Measurements from ENCODE around the gene DTD1.

The DTD1 gene

DNA sequence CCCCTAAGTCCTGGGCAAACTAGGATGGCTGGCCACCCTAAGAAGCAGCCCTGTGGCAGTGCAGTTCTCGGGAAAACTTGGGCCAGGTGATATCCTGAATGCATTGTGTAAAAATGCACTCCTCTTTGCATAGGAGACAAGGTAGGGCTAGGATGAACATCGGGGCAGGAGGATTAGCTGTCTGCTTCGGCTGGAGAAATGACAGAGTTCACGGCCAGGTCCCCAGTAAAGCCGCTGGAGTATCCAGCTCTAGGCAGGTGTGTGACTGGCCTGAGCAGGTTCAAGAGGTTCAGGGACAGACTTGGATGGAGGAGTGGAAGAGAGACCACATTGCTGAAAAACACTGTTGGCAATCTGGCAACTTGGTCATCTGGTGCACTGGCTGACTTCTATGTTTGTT lies 26.4 kb downstream of the DTD1 start:
- TF ChIP-seq, protein P1, sequence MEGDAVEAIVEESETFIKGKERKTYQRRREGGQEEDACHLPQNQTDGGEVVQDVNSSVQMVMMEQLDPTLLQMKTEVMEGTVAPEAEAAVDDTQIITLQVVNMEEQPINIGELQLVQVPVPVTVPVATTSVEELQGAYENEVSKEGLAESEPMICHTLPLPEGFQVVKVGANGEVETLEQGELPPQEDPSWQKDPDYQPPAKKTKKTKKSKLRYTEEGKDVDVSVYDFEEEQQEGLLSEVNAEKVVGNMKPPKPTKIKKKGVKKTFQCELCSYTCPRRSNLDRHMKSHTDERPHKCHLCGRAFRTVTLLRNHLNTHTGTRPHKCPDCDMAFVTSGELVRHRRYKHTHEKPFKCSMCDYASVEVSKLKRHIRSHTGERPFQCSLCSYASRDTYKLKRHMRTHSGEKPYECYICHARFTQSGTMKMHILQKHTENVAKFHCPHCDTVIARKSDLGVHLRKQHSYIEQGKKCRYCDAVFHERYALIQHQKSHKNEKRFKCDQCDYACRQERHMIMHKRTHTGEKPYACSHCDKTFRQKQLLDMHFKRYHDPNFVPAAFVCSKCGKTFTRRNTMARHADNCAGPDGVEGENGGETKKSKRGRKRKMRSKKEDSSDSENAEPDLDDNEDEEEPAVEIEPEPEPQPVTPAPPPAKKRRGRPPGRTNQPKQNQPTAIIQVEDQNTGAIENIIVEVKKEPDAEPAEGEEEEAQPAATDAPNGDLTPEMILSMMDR (IDR thresholded peaks at IDR 0.05; ENCODE audit: borderline replicate concordance, insufficient read depth, low read depth, low read length): no peak
- no peak overlapping the region for H3K4me3 ChIP-seq (ENCODE audit: low read depth, low read length)

- no peak overlapping the region for H3K4me3 ChIP-seq (ENCODE audit: low read depth, low read length)
- TF ChIP-seq, protein P1 (IDR thresholded peaks at IDR 0.05; ENCODE audit: borderline replicate concordance, insufficient read depth, low read depth, low read length): no peak
These were observed 27.3 kb downstream of the DTD1 start for GRCh38 chr20:18615020-18615650.

DNA sequence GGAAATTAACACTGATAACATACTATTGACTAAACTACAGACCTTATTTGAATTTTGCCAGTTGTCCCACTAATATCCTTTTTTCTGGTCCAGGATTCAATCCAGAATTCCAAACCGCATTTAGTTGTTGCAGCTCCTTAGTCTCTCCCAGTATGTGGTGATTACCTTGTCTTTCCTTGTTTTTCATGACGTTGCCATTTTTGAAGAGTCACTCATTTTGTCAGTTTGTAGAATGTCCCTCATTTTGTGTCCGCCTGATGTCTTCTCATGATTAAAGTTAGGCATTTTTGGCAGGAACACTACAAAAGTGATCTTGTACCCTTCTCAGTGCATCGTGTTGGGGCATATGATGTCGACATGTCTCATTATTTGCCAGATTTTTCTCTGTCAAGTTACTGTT lies 33.1 kb downstream of the DTD1 start:
- H3K4me3 ChIP-seq (ENCODE audit: low read depth, low read length): no peak overlapping the region
- TF ChIP-seq, protein P1 (IDR thresholded peaks at IDR 0.05; ENCODE audit: borderline replicate concordance, insufficient read depth, low read depth, low read length): no peak

- TF ChIP-seq, protein P1 (IDR thresholded peaks at IDR 0.05; ENCODE audit: borderline replicate concordance, insufficient read depth, low read depth, low read length): no peak
- H3K4me3 ChIP-seq (ENCODE audit: low read depth, low read length): no peak overlapping the region
These were observed 35.5 kb downstream of the DTD1 start for GRCh38 chr20:18623156-18623910.

DNA sequence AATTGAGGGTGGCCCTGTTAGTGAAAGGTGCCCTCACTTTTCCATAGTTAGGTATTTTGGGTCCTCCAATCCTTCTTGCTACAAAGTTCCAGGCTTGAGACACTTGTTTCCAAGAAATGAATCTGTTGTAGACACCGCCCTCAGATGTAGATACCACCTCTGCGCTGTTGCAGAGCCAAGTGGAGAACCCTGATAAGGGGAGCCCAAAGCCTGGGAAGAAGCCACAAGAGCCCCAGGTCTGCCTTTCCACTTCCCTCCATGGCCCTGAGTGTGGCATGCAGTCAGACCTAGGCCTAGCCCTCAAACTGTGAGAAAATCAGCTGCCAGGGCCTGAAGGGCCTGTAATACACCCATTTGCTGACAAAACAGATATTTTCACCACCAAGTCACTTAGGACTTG lies 37.1 kb downstream of the DTD1 start:
- no peak overlapping the region for H3K4me3 ChIP-seq (ENCODE audit: low read depth, low read length)
- TF ChIP-seq, protein P1 (IDR thresholded peaks at IDR 0.05; ENCODE audit: borderline replicate concordance, insufficient read depth, low read depth, low read length): no peak

- H3K4me3 ChIP-seq (ENCODE audit: low read depth, low read length): no peak overlapping the region
- TF ChIP-seq, protein P1 (IDR thresholded peaks at IDR 0.05; ENCODE audit: borderline replicate concordance, insufficient read depth, low read depth, low read length): no peak
These were observed 38.2 kb downstream of the DTD1 start for GRCh38 chr20:18625907-18626655.

Measured in GM12875 (cell line).